ENCODE results near the gene SULT1C2.

- TF ChIP-seq RAD21 (IDR thresholded peaks at IDR 0.05; ENCODE audit: low read depth) (no peak), MAX (IDR thresholded peaks at IDR 0.05) (no peak), TAF1 (IDR thresholded peaks at IDR 0.05; ENCODE audit: low read depth) (no peak), CREB1 (IDR thresholded peaks at IDR 0.05; ENCODE audit: low read depth) (no peak), EP300 (IDR thresholded peaks at IDR 0.05; ENCODE audit: borderline replicate concordance) (no peak)
- TF ChIP-seq, protein P1, sequence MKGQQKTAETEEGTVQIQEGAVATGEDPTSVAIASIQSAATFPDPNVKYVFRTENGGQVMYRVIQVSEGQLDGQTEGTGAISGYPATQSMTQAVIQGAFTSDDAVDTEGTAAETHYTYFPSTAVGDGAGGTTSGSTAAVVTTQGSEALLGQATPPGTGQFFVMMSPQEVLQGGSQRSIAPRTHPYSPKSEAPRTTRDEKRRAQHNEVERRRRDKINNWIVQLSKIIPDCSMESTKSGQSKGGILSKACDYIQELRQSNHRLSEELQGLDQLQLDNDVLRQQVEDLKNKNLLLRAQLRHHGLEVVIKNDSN (IDR thresholded peaks at IDR 0.05): no peak
Measured at GRCh38 chr2:108325756-108326155, 37.1 kb downstream of the SULT1C2 start.
